Peyer's patch (tissue), 4 donors: ENCODE results near the gene BMAL2. TPM values are rescaled to one million over a fixed set of nuclear protein-coding genes. Genes with fewer than 3 reads are reported as not detected.

Experiments used
- DNase-seq, 3 donors: peaks; one replicate each; pipeline ENCODE4 v3.0.0-alpha.2; 2017 to 2019
- H3K27ac ChIP-seq, 4 donors: fragments of 200-600 bp; sonication (generic); one replicate each; pipeline ENCODE4 v1.5.1; 2016 to 2019
- H3K27me3 ChIP-seq, 2 donors: fragments of 200-600 bp; sonication (generic); one replicate each; pipeline ENCODE4 v1.5.1; 2019
- H3K36me3 ChIP-seq, 3 donors: fragments of 200-600 bp; sonication (generic); one replicate each; pipeline ENCODE4 v1.5.1; 2016 to 2019
- H3K4me1 ChIP-seq, 4 donors: fragments of 200-600 bp; sonication (generic); one replicate each; pipeline ENCODE4 v1.5.1; 2016 to 2019
- H3K4me3 ChIP-seq, 4 donors: fragments of 200-600 bp; sonication (generic); 1 replicate in 3 of 4; 2 replicates in 1 of 4; pipeline ENCODE4 v1.5.1; 2016 to 2019; ENCODE audit warnings: mild to moderate bottlenecking in 1 of 4
- H3K9me3 ChIP-seq, 4 donors: fragments of 200-600 bp; sonication (generic); one replicate each; pipeline ENCODE4 v1.5.1; 2016 to 2019; ENCODE audit warnings: mild to moderate bottlenecking in 1 of 4
- CTCF ChIP-seq, 6 experiments: fragments of 450-650 bp in 4 of 6; fragments of 200-600 bp in 2 of 6; sonication (generic) in 1 of 6; IDR thresholded peaks; one replicate each; pipeline ENCODE4 v1.5.1; 2017 to 2019; ENCODE audit warnings: antibody characterized with exemption in 6 of 6, mild to moderate bottlenecking in 3 of 6, moderate library complexity in 1 of 6
- POLR2A ChIP-seq, 2 donors: fragments of 450-650 bp; IDR thresholded peaks; one replicate each; pipeline ENCODE4 v1.5.1; 2017; ENCODE audit warnings: antibody characterized with exemption in 2 of 2, mild to moderate bottlenecking in 2 of 2, moderate library complexity in 2 of 2
- total RNA-seq, 4 donors: library from RNA; depleted of rRNA; stranded (reverse); fragments of >200 nt; gene quantifications; one replicate each; pipeline ENCODE4 v1.1.0, GENCODE V29; 2016

BMAL2 gene
- total RNA-seq, 4 donors from 2014 or later = 3.5 to 14.0 (median 4.6) TPM

- TF ChIP-seq POLR2A (IDR thresholded peaks at IDR 0.05) (no peak), CTCF (IDR thresholded peaks at IDR 0.05) (no peak)
Measured at GRCh38 chr12:27344246-27344645, 11.6 kb downstream of the BMAL2 start.

GRCh38 chr12:27344760-27345159 is 12.1 kb downstream of the BMAL2 start:
- Histone ChIP-seq H3K27ac (no peak overlapping the region), H3K9me3 (no peaks in the 10 kb centered on the region), H3K36me3 (no peaks in the 10 kb centered on the region), H3K4me1 (no peaks in the 10 kb centered on the region), H3K27me3 (no peaks in the 10 kb centered on the region), H3K4me3 (no peak overlapping the region)
- no peak for TF ChIP-seq CTCF (IDR thresholded peaks at IDR 0.05)
- TF ChIP-seq POLR2A (IDR thresholded peaks at IDR 0.05) = no peak
- no peak for DNase-seq

More at GRCh38 chr12:27344246-27344645, 11.6 kb downstream of the BMAL2 start:
- Histone ChIP-seq H3K4me1 (no peaks in the 10 kb centered on the region), H3K27me3 (no peaks in the 10 kb centered on the region), H3K36me3 (no peaks in the 10 kb centered on the region), H3K27ac (no peak overlapping the region), H3K4me3 (no peak overlapping the region), H3K9me3 (no peaks in the 10 kb centered on the region)
- DNase-seq = no peak

DNA sequence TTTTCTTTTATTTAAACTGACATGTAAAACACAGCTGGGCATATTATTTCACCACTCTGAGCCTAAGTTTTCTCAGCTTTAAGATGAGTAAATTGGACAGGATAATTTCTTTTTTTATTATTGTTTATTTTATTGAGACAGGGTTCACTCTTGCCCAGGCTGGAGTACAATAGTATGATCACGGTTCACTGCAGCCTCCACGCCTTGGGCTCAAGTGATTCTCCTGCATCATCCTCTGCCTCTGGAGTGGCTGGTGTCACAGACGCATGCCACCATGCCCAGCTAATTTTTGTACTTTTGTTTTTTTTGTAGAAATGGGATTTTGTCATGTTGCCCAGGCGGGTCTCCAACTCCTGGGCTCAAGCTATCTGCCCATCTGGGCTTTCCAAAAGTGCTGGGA is 12.7 kb downstream of the BMAL2 start:
- H3K36me3 ChIP-seq = no peaks in the 10 kb centered on the region
- no peaks in the 10 kb centered on the region for H3K27me3 ChIP-seq
- no peaks in the 10 kb centered on the region for H3K4me1 ChIP-seq
- H3K9me3 ChIP-seq = no peaks in the 10 kb centered on the region
- no peak overlapping the region for H3K27ac ChIP-seq
- no peak overlapping the region for H3K4me3 ChIP-seq
- DNase-seq = no peak
- no peak for TF ChIP-seq CTCF (IDR thresholded peaks at IDR 0.05)

DNA sequence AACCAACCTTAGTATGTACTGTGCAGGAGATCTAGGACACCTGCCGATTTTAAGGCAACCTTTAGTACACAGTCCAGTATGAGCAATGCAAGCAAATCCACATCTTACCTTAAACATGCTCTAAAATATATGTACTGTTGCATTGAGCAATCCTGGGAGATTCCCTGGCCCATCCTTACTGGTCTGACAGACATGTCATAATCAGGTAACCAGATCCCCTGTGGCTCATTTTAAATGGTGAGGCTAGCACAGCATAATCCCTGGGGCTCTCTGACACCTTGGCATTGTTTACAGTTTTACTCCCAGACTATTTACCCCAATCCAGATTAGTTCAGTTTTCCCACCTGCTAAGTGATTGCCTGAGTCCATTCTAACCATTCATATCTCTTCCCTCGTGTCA is 15.1 kb downstream of the BMAL2 start:
- Histone ChIP-seq H3K27me3 (no peaks in the 10 kb centered on the region), H3K36me3 (no peaks in the 10 kb centered on the region), H3K4me1 (no peaks in the 10 kb centered on the region), H3K27ac (no peak overlapping the region), H3K9me3 (no peaks in the 10 kb centered on the region), H3K4me3 (no peak overlapping the region)
- no peak for DNase-seq
- TF ChIP-seq CTCF (IDR thresholded peaks at IDR 0.05) (no peak), POLR2A (IDR thresholded peaks at IDR 0.05) (no peak)

GRCh38 chr12:27351476-27351875 is 18.8 kb downstream of the BMAL2 start:
- no peaks in the 10 kb centered on the region for H3K9me3 ChIP-seq
- H3K4me3 ChIP-seq = no peak overlapping the region
- H3K36me3 ChIP-seq = no peaks in the 10 kb centered on the region
- TF ChIP-seq POLR2A (IDR thresholded peaks at IDR 0.05) (no peak), CTCF (IDR thresholded peaks at IDR 0.05) (no peak)
- H3K27me3 ChIP-seq = no peaks in the 10 kb centered on the region
- H3K4me1 ChIP-seq = no peaks in the 10 kb centered on the region
- H3K27ac ChIP-seq = no peak overlapping the region
- no peak for DNase-seq

DNA sequence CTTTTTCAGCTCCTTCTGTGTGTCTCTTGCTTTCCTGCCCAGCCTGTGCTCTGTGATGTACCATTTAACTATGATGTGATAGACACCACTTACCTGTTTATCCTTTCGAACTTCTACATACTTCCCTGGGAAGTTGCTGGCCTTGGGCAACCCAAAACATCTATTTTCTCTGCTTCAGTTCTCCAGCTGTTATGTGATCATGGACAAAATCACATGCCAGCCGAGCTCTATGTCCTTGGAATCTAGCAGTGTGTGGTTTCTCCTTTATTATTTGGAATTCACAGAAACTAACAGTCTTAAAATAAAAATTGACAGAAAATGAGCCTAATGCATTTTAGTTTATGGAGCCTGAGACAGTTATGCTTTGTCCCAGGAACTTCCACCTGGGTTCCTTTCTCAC is 22.9 kb downstream of the BMAL2 start:
- H3K36me3 ChIP-seq = no peaks in the 10 kb centered on the region
- no peak overlapping the region for H3K4me3 ChIP-seq
- no peak for DNase-seq
- H3K27me3 ChIP-seq = no peaks in the 10 kb centered on the region
- no peaks in the 10 kb centered on the region for H3K9me3 ChIP-seq
- TF ChIP-seq POLR2A (IDR thresholded peaks at IDR 0.05) (no peak), CTCF (IDR thresholded peaks at IDR 0.05) (no peak)
- H3K4me1 ChIP-seq = no peaks in the 10 kb centered on the region
- H3K27ac ChIP-seq = no peak overlapping the region
